OCI-LY1 (cell line): Measurements from ENCODE around the gene RRAGC.

Experiments used
- H2AFZ ChIP-seq: fragments of 200-600 bp; sonication (generic), shearing (Covaris generic); 2 replicates; pipeline ENCODE4 v1.6.0; 2014; ENCODE audit warnings: antibody characterized with exemption, mild to moderate bottlenecking, low read length
- H3F3A ChIP-seq: fragments of 200-600 bp; sonication (generic), shearing (Covaris generic); 2 replicates; pipeline ENCODE4 v1.6.0; 2014; ENCODE audit warnings: mild to moderate bottlenecking, antibody characterized with exemption, low read length, moderate library complexity; ENCODE audit not compliant: insufficient read depth
- H3K27ac ChIP-seq: fragments of 200-600 bp; sonication (generic); 2 replicates; pipeline ENCODE4 v1.5.1; 2014; ENCODE audit warnings: low read length, mixed run types, mild to moderate bottlenecking, low read depth; ENCODE audit not compliant: poor library complexity, severe bottlenecking
- H3K27me3 ChIP-seq: fragments of 200-600 bp; sonication (generic); 2 replicates; pipeline ENCODE4 v1.6.0; 2014; ENCODE audit warnings: antibody characterized with exemption, mild to moderate bottlenecking, low read length, moderate library complexity; ENCODE audit not compliant: insufficient read depth
- H3K36me3 ChIP-seq: fragments of 200-600 bp; sonication (generic); 2 replicates; pipeline ENCODE4 v1.6.1; 2014; ENCODE audit warnings: mild to moderate bottlenecking, antibody characterized with exemption, low read length, moderate library complexity, mixed read lengths; ENCODE audit not compliant: insufficient read depth
- H3K4me1 ChIP-seq: fragments of 200-600 bp; sonication (generic); 2 replicates; pipeline ENCODE4 v1.5.1; 2014; ENCODE audit warnings: mild to moderate bottlenecking, low read length, moderate library complexity; ENCODE audit not compliant: insufficient read depth, severe bottlenecking
- H3K4me2 ChIP-seq: fragments of 200-600 bp; sonication (generic), shearing (Covaris generic); 2 replicates; pipeline ENCODE4 v1.6.1; 2014; ENCODE audit warnings: low read length
- H3K4me3 ChIP-seq: fragments of 200-600 bp; sonication (generic); 2 replicates; pipeline ENCODE4 v1.5.1; 2014; ENCODE audit warnings: low read length, low read depth, mild to moderate bottlenecking, mixed read lengths; ENCODE audit not compliant: poor library complexity, severe bottlenecking
- H3K79me2 ChIP-seq: fragments of 200-600 bp; shearing (Covaris generic); 2 replicates; pipeline ENCODE4 v1.6.1; 2016; ENCODE audit warnings: mixed run types, low read length, mixed read lengths; ENCODE audit not compliant: insufficient read depth
- H3K9ac ChIP-seq: fragments of 200-600 bp; sonication (generic), shearing (Covaris generic); 2 replicates; pipeline ENCODE4 v1.6.1; 2014; ENCODE audit warnings: mild to moderate bottlenecking, low read length, mixed read lengths
- H3K9me2 ChIP-seq: fragments of 200-600 bp; sonication (generic), shearing (Covaris generic); 2 replicates; pipeline ENCODE4 v1.6.1; 2014; ENCODE audit warnings: low read depth, mild to moderate bottlenecking, low read length, mixed read lengths
- H3K9me3 ChIP-seq: fragments of 200-600 bp; shearing (Covaris generic); 2 replicates; pipeline ENCODE4 v1.6.1; 2014; ENCODE audit warnings: low read length, mixed read lengths
- H4K20me1 ChIP-seq: fragments of 200-600 bp; sonication (generic), shearing (Covaris generic); 2 replicates; pipeline ENCODE4 v1.6.0; 2016; ENCODE audit warnings: mild to moderate bottlenecking, low read length; ENCODE audit not compliant: insufficient read depth
- EZH2 ChIP-seq: fragments of 200-600 bp; sonication (generic), shearing (Covaris generic); IDR thresholded peaks from 2 replicates; pipeline ENCODE4 v1.8.0; 2017; ENCODE audit warnings: borderline replicate concordance, mixed run types, mild to moderate bottlenecking, antibody characterized with exemption, low read length, moderate library complexity, mixed read lengths
- TF ChIP-seq, protein P1 (sequence below): fragments of 200-600 bp; sonication (generic), shearing (Covaris generic); IDR thresholded peaks from 2 replicates; pipeline ENCODE4 v1.5.1; 2017; ENCODE audit warnings: mild to moderate bottlenecking, antibody characterized with exemption, low read length, moderate library complexity, mixed read lengths

The RRAGC gene

DNA sequence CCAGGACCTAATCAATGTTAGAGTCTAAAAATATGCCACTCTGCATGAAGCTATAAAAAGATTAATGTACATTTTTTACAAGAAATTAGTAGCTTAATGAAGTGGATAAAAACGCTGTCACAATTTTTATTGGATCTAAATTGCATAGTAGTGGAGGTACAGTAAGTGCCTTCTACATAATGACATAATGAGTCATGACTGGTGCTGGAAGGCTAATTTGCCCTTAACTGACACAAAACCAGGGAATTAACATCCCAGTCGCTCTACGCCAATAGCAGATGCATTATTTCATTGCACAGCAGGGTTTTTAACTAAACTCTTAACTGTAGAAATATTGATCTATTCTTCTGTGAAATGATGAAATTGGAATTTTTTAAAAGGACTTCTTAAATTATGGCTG lies 33.3 kb downstream of the RRAGC start:
- no peak for TF ChIP-seq EZH2
- TF ChIP-seq, protein P1, sequence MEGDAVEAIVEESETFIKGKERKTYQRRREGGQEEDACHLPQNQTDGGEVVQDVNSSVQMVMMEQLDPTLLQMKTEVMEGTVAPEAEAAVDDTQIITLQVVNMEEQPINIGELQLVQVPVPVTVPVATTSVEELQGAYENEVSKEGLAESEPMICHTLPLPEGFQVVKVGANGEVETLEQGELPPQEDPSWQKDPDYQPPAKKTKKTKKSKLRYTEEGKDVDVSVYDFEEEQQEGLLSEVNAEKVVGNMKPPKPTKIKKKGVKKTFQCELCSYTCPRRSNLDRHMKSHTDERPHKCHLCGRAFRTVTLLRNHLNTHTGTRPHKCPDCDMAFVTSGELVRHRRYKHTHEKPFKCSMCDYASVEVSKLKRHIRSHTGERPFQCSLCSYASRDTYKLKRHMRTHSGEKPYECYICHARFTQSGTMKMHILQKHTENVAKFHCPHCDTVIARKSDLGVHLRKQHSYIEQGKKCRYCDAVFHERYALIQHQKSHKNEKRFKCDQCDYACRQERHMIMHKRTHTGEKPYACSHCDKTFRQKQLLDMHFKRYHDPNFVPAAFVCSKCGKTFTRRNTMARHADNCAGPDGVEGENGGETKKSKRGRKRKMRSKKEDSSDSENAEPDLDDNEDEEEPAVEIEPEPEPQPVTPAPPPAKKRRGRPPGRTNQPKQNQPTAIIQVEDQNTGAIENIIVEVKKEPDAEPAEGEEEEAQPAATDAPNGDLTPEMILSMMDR = no peak
- Histone ChIP-seq H3K27me3 (0 out of 2 replicates have a peak, but pooled peaks cover 4% of the 10 kb centered on the region), H3K27ac (no peak overlapping the region), H3K79me2 (no peaks in the 10 kb centered on the region), H3K4me2 (no peak overlapping the region), H3K9me3 (no peaks in the 10 kb centered on the region), H3F3A (no peaks in the 10 kb centered on the region), H3K4me1 (no peaks in the 10 kb centered on the region), H4K20me1 (no peaks in the 10 kb centered on the region), H3K4me3 (no peak overlapping the region), H3K9ac (no peak overlapping the region), H3K36me3 (no peaks in the 10 kb centered on the region), H2AFZ (no peak overlapping the region), H3K9me2 (no peaks in the 10 kb centered on the region)

DNA sequence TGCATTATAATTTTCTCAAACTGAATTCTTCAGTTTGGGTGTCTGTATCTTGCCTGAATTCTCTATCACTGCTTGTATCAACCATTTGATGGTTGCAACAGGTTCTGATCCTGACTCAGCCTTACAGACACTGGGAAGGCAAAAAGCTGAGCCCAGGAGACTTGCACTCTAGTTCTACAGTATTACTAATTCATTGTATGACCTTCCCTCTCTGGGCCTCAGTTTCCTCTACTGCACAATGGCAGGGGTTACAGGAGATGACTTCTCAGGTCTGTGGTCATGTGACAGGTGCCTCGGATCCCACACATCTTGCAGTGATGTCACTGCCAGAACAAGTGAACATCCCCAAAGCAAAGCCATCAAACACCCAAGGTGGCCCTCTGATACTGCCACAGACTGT lies 38.7 kb downstream of the RRAGC start:
- no peak overlapping the region for H3K4me3 ChIP-seq
- no peaks in the 10 kb centered on the region for H3K27me3 ChIP-seq
- no peaks in the 10 kb centered on the region for H3K9me2 ChIP-seq
- no peaks in the 10 kb centered on the region for H4K20me1 ChIP-seq
- TF ChIP-seq EZH2 = no peak
- TF ChIP-seq, protein P1 = no peak
- no peak overlapping the region for H3K4me2 ChIP-seq
- H3K9me3 ChIP-seq = no peaks in the 10 kb centered on the region
- no peaks in the 10 kb centered on the region for H3K79me2 ChIP-seq
- no peak overlapping the region for H3K27ac ChIP-seq
- H3K9ac ChIP-seq = no peak overlapping the region
- no peak overlapping the region for H2AFZ ChIP-seq
- H3K36me3 ChIP-seq = no peaks in the 10 kb centered on the region
- H3K4me1 ChIP-seq = no peaks in the 10 kb centered on the region
- no peaks in the 10 kb centered on the region for H3F3A ChIP-seq

DNA sequence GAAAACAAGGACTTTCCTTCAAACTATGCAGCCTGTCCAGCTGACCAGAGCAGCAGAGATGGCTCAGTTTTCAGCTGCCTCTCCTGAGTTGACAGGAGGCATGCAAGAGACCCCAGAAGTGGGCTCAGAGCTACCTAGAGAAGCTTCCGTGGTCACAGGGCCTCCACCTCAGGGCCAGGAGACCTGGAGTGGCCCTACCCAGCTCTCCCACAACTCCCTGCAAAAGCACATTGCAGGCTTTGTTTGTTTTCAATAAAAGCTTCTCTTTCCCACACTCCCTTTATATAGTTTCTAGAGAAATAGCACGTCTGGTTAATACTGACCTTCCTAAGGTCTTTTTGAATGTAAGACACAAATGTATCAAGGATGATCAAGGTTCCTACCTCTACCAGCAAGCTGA lies 40.1 kb downstream of the RRAGC start:
- Histone ChIP-seq H3F3A (no peaks in the 10 kb centered on the region), H4K20me1 (no peaks in the 10 kb centered on the region), H3K36me3 (no peaks in the 10 kb centered on the region), H3K4me3 (no peak overlapping the region), H3K79me2 (no peaks in the 10 kb centered on the region), H3K27ac (no peak overlapping the region), H3K27me3 (no peaks in the 10 kb centered on the region), H3K9ac (no peak overlapping the region), H3K4me2 (no peak overlapping the region), H2AFZ (no peak overlapping the region), H3K4me1 (no peaks in the 10 kb centered on the region), H3K9me2 (no peaks in the 10 kb centered on the region), H3K9me3 (no peaks in the 10 kb centered on the region)
- TF ChIP-seq EZH2 = no peak
- TF ChIP-seq, protein P1 = no peak
